Activated effector memory CD4-positive, alpha-beta T cell treated with Interleukin-2 at 50 U/mL for 16 hours (primary cell): ENCODE results near the gene PRPF40A.

Experiments used
- DNase-seq: peaks from one replicate; pipeline ENCODE4 v3.0.0-alpha.2; 2020

The PRPF40A gene

GRCh38 chr2:152613235-152613634, 104.0 kb downstream of the PRPF40A start:
- no peak for DNase-seq

DNA sequence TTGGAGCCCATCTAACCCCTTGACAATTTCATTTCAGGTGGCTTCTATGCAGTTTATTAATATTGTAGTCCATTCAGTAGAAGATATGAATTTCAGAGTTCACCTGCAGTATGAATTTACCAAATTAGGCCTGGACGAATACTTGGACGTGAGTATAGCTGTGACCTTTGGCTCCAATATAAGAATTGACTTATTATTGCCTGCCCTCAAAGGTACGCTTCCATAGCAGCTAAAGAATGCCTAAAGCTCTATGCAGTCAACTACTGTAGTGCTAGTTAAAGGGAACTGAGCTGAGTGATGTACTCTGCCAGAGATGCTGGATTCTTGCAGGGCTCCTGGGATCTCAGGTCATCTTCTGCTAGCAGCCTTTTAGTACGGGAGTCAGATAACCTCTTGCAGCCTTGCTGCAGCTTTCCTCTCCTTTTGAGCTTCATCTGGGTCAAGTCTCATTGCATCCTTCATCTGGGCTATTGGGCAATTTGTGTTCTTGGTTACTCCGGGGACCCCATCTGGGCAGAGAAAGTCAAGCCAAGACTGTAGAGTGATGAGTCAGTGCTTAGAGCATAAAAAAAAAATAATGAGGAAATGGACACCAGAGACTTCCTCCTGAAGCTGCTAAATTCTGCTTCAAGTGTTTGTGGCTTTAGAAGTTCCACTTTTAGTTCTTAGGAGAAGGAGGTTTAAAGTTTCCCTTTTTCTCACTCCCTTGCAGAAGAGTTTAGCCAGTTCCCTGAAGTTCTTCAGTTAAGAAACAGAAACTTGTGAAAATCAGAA, 105.6 kb downstream of the PRPF40A start:
- no peak for DNase-seq

- no peak for DNase-seq
Measured at GRCh38 chr2:152609699-152610098, 107.6 kb downstream of the PRPF40A start.

- DNase-seq, result no peak
Measured at GRCh38 chr2:152609154-152609553, 108.1 kb downstream of the PRPF40A start.

DNA sequence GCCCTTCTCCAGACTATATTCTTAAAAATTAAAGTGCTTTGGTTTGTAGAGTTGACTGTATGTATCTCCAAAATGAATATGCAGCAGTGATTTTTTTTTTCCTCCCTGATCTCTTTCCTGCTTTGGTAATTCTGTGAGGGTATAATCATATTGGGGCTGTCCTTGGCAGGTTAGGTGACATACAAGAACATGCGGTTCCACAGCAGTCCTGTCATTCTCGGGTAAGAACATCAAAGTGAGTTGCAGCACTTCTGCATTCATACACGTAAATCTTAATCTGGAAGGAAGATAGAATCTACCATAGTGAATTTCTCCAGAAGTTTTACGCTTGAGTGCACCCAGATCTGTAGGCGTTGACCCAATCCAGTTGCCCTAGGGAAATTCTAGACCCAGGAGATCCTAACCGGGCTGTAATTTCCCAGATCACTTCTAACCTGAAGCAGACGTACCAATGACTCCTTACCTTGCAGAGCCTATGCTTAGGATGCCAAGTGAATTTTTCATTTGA, 109.4 kb downstream of the PRPF40A start:
- no peak for DNase-seq

DNA sequence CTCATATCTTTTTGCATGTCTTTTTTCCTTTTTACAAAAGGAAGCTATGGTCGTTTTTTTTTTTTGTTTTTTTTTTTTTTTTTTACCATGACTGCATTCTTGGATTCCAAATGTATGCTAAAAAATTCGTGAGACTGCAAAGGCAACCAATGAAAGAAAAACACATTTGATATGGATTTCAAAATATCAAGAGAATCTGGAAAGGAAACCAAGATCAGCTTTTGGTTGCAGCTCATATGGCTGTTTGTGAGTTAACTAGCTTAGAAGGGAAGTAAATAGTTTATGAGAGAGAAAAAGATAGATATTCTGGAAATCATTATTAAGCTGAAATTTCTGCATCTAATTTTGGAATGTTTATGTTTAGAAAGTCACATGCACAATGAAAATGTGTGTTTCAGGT, 110.3 kb downstream of the PRPF40A start:
- DNase-seq, result no peak

GRCh38 chr2:152606081-152606480, 111.2 kb downstream of the PRPF40A start:
- no peak for DNase-seq

DNA sequence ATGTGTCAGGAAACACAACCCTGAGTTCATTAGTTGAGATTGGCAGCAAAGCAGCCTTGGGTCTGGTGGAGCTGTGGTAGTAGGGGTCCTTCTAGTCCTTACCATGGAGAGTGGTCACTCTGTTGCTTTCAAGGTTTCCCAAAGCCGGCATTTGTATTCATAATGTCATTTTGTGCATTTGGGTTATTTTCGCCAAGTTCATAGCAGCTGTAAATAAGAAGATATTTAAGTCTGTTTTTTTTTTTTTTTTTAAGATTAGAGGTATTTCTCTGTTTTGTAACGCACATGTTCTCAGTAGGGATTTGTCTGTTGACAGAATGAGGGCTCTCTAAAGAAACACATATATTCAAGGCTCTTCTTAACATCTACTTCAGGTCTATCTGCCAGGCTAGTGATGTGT, 114.1 kb downstream of the PRPF40A start:
- DNase-seq, result no peak

- DNase-seq, result no peak
Measured at GRCh38 chr2:152602750-152603149, 114.5 kb downstream of the PRPF40A start.
